CD4-positive, alpha-beta T cell (primary cell): ENCODE results near the gene C18orf32. TPM values are rescaled to one million over a fixed set of nuclear protein-coding genes. Genes with fewer than 3 reads are reported as not detected.

Experiments
- ATAC-seq: fragments of 200-7000 bp; cut with Tn5 transposase; one replicate; pipeline ENCODE4 v1.10.0; 2022; ENCODE audit warnings: mild to moderate bottlenecking; ENCODE audit not compliant: poor library complexity
- CTCF ChIA-PET: fragments of 350-600 bp; sonication (Branson Sonifier 250); formaldehyde crosslinking; loops from one replicate; lab custom pipeline; 2021; ENCODE audit warnings: antibody characterized with exemption, inconsistent platforms; lab: Charles Lee
- POLR2A ChIA-PET: fragments of 350-600 bp; sonication (Branson Sonifier 250); formaldehyde crosslinking; loops from one replicate; lab custom pipeline; 2021; ENCODE audit warnings: antibody characterized with exemption, inconsistent platforms; lab: Charles Lee
- DNase-seq, 14 experiments: peaks; one replicate each; pipeline ENCODE4 v3.0.0-alpha.2; 2013 to 2020; ENCODE audit warnings: mixed read lengths in 2 of 14
- H3K27ac ChIP-seq, 2 donors: one replicate each; pipeline versions ENCODE4 v1.5.1 to v1.7.0; 2013; ENCODE audit warnings: low read length in 2 of 2, low read depth in 1 of 2, mild to moderate bottlenecking in 1 of 2
- H3K27me3 ChIP-seq, 2 experiments: 1 replicate in 1 of 2; 2 replicates in 1 of 2; pipeline versions ENCODE4 v1.6.1 to v1.7.0; 2013; ENCODE audit warnings: low read length in 2 of 2, control low read depth in 1 of 2, mild to moderate bottlenecking in 1 of 2, moderate library complexity in 1 of 2; ENCODE audit not compliant: insufficient read depth in 2 of 2, control insufficient read depth in 1 of 2
- H3K36me3 ChIP-seq: one replicate; pipeline ENCODE4 v1.6.1; 2013; ENCODE audit warnings: low read length, control low read depth; ENCODE audit not compliant: insufficient read depth
- H3K4me1 ChIP-seq: one replicate; pipeline ENCODE4 v1.6.1; 2013; ENCODE audit warnings: low read length, control low read depth; ENCODE audit not compliant: insufficient read depth
- H3K4me3 ChIP-seq: one replicate; pipeline ENCODE4 v1.5.1; 2013; ENCODE audit warnings: mild to moderate bottlenecking, low read length, moderate library complexity
- H3K9me3 ChIP-seq, 2 experiments: 1 replicate in 1 of 2; 2 replicates in 1 of 2; pipeline versions ENCODE4 v1.6.1 to v1.7.0; 2013; ENCODE audit warnings: low read length in 2 of 2, mild to moderate bottlenecking in 2 of 2, control low read depth in 1 of 2, moderate library complexity in 1 of 2; ENCODE audit not compliant: control insufficient read depth in 1 of 2, insufficient read depth in 1 of 2
- H3K27ac Mint-ChIP-seq: one replicate; pipeline ENCODE4 v1.8.0; 2020; ENCODE audit warnings: mixed read lengths
- H3K27me3 Mint-ChIP-seq: one replicate; pipeline ENCODE4 v1.8.0; 2021; ENCODE audit warnings: mixed read lengths
- H3K36me3 Mint-ChIP-seq: one replicate; pipeline ENCODE4 v1.8.0; 2021; ENCODE audit warnings: low read depth, mixed read lengths
- H3K4me1 Mint-ChIP-seq: one replicate; pipeline ENCODE4 v1.8.0; 2021; ENCODE audit warnings: low read depth, mixed read lengths
- H3K4me3 Mint-ChIP-seq: one replicate; pipeline ENCODE4 v1.8.0; 2020; ENCODE audit warnings: mild to moderate bottlenecking, mixed read lengths
- H3K9me3 Mint-ChIP-seq: one replicate; pipeline ENCODE4 v1.8.0; 2020; ENCODE audit warnings: mixed read lengths
- intact Hi-C, 2 experiments: fragments of 100-400 bp; cut with DNase I in 1 of 2; cut with micrococcal nuclease in 1 of 2; formaldehyde crosslinking; loops; one replicate each; pipeline versions ENCODE4 v1.15.1 to v1.9.0; 2023 to 2025; cut with DNase I, micrococcal nuclease
- total RNA-seq, 174 experiments: library from RNA in 2 of 174; stranded (reverse) in 2 of 174; gene quantifications; one replicate each; pipeline ENCODE4 v1.2.3 and lab custom pipeline; 2021 to 2026
- TF ChIP-seq, protein P1 (sequence below): fragments of 200-600 bp; IDR thresholded peaks from one replicate; pipeline ENCODE4 v1.8.0; 2022; ENCODE audit warnings: antibody characterized with exemption, mild to moderate bottlenecking

The C18orf32 gene
- total RNA-seq, 2 experiments from 2014 or later, result 38.2 to 40.1 TPM

- TF ChIP-seq, protein P1, sequence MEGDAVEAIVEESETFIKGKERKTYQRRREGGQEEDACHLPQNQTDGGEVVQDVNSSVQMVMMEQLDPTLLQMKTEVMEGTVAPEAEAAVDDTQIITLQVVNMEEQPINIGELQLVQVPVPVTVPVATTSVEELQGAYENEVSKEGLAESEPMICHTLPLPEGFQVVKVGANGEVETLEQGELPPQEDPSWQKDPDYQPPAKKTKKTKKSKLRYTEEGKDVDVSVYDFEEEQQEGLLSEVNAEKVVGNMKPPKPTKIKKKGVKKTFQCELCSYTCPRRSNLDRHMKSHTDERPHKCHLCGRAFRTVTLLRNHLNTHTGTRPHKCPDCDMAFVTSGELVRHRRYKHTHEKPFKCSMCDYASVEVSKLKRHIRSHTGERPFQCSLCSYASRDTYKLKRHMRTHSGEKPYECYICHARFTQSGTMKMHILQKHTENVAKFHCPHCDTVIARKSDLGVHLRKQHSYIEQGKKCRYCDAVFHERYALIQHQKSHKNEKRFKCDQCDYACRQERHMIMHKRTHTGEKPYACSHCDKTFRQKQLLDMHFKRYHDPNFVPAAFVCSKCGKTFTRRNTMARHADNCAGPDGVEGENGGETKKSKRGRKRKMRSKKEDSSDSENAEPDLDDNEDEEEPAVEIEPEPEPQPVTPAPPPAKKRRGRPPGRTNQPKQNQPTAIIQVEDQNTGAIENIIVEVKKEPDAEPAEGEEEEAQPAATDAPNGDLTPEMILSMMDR, result no peak
- ChIA-PET CTCF (no interaction called here), POLR2A (no interaction called here)
- Mint-ChIP-seq H3K27me3 (no peaks in the 10 kb centered on the region), H3K9me3 (no peaks in the 10 kb centered on the region), H3K4me1 (peaks cover 53% of the 10 kb centered on the region), H3K27ac (peak within 1 kb of the TSS; percentile 93), H3K4me3 (peak within 1 kb of the TSS; percentile 97), H3K36me3 (peaks cover 54% of the 10 kb centered on the region)
- Histone ChIP-seq H3K27ac (peak within 1 kb of the TSS; percentile 80 to 92), H3K27me3 (no peaks in the 10 kb centered on the region), H3K4me3 (peak within 1 kb of the TSS; percentile 97), H3K36me3 (peaks cover 38% of the 10 kb centered on the region), H3K4me1 (peaks cover 27% of the 10 kb centered on the region), H3K9me3 (no peaks in the 10 kb centered on the region)
- ATAC-seq (peak; percentile 80), DNase-seq (peak; percentile 71 to 97 (median 79))
- intact Hi-C loops, result loop anchor here (1.0 to 10.0 kb wide), 5 partner anchors 29 to 1383 kb away; partner anchors contain the start of genes CXXC1 (in 1 of the 2), DYM (in 1 of the 2), ME2 (in 1 of the 2) and SKA1 (in 1 of the 2)
These were observed 5.0 kb upstream of the C18orf32 start, which contains the start of gene RPL17 for GRCh38 chr18:49491857-49492693. Gene RPL17, minus strand, starts transcription at chr18:49492465.

DNA sequence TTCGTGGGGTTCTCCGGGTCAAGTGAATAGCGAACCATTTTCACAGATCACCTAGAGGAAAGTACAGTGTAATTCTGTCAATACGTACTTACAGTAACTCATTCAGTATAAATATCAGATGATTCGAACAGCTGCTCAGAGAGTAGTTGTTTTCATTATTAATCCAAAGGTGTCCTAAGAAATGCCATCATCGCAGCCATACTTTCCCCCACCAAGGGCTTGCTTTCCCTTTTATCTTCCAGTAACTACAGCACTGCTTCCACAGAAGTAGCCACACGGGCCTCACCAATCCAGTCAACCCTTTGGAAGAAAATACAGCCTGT, 4.5 kb upstream of the C18orf32 start:
- peaks cover 59% of the 10 kb centered on the region for H3K36me3 Mint-ChIP-seq

DNA sequence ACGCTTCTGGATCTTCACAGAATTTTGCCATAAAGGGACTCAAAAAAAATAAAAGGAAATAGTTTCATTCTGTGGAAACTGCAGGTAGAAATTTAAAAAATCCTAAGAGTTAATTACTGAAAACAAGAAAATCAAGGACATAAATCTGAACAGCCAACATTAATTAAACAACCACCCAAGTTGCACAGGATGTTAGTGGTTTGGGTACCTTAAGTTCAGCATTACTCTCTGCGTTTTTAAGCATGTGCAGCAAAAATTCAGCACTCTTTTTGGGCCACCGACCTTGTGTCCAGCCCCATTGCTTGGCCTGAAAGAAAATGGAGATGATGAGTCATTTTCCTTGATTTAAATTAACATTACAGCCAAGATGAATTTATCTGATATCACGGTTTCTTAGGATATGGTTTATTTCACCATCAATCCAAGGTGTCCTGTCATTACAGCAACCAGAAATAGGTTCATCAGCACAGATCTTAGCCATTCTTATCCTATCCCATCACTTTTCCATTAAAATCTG, 3.3 kb upstream of the C18orf32 start:
- Mint-ChIP-seq H3K4me1 (peaks cover 64% of the 10 kb centered on the region), H3K4me3 (peak overlapping the region; percentile 97), H3K36me3 (peaks cover 66% of the 10 kb centered on the region), H3K9me3 (no peaks in the 10 kb centered on the region), H3K27ac (peak overlapping the region; percentile 93), H3K27me3 (no peaks in the 10 kb centered on the region)
- Histone ChIP-seq H3K4me3 (no peak overlapping the region), H3K4me1 (peaks cover 35% of the 10 kb centered on the region), H3K27me3 (no peaks in the 10 kb centered on the region), H3K9me3 (no peaks in the 10 kb centered on the region), H3K27ac (peak overlapping the region; percentile 2 to 26), H3K36me3 (peaks cover 38% of the 10 kb centered on the region)
- ATAC-seq (no peak), DNase-seq (peak in 2 of 14 experiments; percentile 25 to 48)
- TF ChIP-seq, protein P1, result no peak
- CTCF ChIA-PET, result no interaction called here
- intact Hi-C loops, result loop anchor here in 1 of 2 experiments (5.0 to 10.0 kb wide), 3 partner anchors 797 to 1384 kb away; partner anchors contain the start of genes CXXC1, ME2 and SKA1
- POLR2A ChIA-PET, result no interaction called here

More for the DNA sequence above, 4.5 kb upstream of the C18orf32 start:
- Mint-ChIP-seq H3K4me3 (peak overlapping the region; percentile 97), H3K9me3 (no peaks in the 10 kb centered on the region), H3K27ac (peak overlapping the region; percentile 93), H3K27me3 (no peaks in the 10 kb centered on the region), H3K4me1 (peaks cover 57% of the 10 kb centered on the region)
- ATAC-seq, result no peak
- intact Hi-C loops, result loop anchor here in 1 of 2 experiments (5.0 to 10.0 kb wide), 3 partner anchors 796 to 1383 kb away; partner anchors contain the start of genes CXXC1, ME2 and SKA1
- Histone ChIP-seq H3K27me3 (no peaks in the 10 kb centered on the region), H3K4me3 (peak overlapping the region; percentile 97), H3K27ac (peak overlapping the region; percentile 80 to 92), H3K4me1 (peaks cover 27% of the 10 kb centered on the region), H3K9me3 (no peaks in the 10 kb centered on the region), H3K36me3 (peaks cover 38% of the 10 kb centered on the region)
- TF ChIP-seq, protein P1, result no peak
- no peak for DNase-seq
- ChIA-PET POLR2A (no interaction called here), CTCF (no interaction called here)
